ENCODE measurements around the gene TRAFD1. TPM values are rescaled to one million over a fixed set of nuclear protein-coding genes. Genes with fewer than 3 reads are reported as not detected.

TRAFD1 gene
- total and polyA plus RNA-seq, 9 of the 15 experiments (the other 6 are each of a cell fraction or from before 2014, with no cell fraction given) = 41.3 to 85.5 (median 54.5) TPM

DNA sequence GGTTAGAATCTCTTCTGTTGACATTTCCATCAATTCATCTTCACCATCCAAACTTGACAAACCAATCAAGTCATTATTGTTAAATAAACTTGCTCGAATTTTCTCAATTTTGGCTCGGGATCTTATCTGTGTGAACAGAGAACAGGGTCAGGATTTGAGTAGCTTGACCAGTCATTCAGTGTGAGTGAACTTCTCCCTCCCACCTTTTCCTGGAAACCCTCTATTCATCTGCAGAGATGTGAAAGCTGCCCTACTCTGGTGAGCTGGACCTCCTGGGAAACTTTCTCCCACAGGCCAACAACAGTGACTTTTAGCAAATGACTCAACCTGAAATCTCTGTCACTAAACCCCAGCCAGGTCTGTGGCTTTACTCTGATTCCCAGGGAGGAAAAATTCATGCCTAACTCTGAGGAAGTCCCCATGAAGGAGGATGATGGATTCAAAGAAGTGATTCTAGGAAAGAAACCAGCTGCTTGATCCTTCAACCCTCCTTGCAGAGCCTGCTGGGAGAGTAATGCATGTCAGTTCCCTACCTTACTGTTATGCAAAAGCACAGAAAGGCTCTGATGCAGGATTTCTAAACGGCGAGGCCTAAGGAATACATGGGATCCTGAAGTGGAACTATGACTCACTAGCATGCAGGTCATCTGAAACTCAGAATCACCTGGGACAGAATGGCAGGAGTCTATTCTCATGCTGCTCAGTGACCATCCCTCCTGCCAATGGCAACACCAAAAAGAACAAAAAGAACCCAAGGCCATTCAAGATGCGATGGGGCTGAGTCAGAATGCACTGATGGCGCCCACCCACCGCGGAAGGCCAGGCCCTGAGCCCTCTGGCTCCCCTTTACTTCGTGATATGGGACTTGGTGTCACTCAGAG is 58.0 kb downstream of the TRAFD1 start (continued):
- no peak for TF ChIP-seq TFAM (CRISPR knock-in tag; conservative IDR thresholded peaks at IDR 0.05)

DNA sequence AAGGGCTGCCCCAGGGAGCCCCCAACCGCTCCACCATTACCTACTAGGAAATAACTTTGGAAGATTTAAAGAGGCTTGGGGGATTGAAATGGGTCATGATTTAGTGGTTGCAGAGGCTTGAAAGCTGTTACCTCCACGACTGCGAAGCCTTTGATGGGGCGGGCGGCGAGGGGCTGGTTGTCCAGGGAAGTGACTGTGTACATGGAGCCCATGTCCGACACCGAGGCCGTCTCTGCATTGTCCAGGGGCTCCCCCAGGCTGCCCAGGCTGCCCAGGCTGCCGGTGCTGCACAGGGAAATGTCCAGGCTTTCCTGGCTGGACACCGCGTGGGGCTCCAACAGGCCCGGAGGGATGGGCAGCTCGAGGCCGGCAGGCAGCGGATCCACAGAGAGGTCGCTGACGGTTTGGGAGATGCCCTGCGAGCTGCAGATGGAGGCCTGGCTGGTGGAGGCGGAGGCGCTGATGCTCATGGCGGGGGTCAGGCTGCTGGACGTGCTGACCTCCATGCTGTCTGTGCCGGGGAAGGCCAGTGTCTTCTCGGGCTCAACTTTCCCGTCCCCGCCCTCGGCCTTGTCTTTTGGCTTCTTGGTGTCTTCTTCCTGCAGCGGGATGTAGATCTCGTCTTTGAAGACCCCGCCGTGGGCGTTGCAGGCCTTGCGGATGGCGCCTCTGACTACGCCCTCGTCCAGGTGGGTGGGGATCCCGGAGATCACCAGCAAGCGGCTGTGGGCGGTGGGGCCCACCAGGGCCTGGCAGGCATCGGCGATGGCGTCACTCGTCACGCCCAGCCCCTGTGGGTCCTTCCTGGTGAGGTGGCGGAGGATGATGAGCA is 58.9 kb downstream of the TRAFD1 start:
- peaks cover 5% of the 10 kb centered on the region for H3K9me1 ChIP-seq (ENCODE audit: control insufficient read depth, insufficient read depth, low read length)
- in situ Hi-C loops (cut with MboI) (no loop called here), intact Hi-C loops (cut with micrococcal nuclease) (no loop called here)
- H3K27ac ChIP-seq (ENCODE audit: extremely low read depth, low read depth, low read length) = no peak overlapping the region
- DNase-seq (ENCODE audit: extremely low read depth in 1 of 4, low spot score in 3 of 4) (no peak), ATAC-seq (no peak), FAIRE-seq (no peak)
- WGBS (ENCODE audit: insufficient coverage, low coverage, missing lambda C conversion rate) = 96% methylated on average over 26 of the region's 46 CpGs
- no TSS peak for BruUV-seq (replicated peaks)
- TF ChIP-seq ZBTB8A (IDR thresholded peaks at IDR 0.05; ENCODE audit: partially characterized antibody) (no peak), FIP1L1 (IDR thresholded peaks at IDR 0.05; ENCODE audit: low read depth, low read length, poor library complexity, severe bottlenecking) (peak; percentile 28), POLR2G (IDR thresholded peaks at IDR 0.05; ENCODE audit: low read depth, low read length) (0 out of 2 replicates have a peak, but pooled peaks have one; percentile 28)
- TF ChIP-seq, protein P1, sequence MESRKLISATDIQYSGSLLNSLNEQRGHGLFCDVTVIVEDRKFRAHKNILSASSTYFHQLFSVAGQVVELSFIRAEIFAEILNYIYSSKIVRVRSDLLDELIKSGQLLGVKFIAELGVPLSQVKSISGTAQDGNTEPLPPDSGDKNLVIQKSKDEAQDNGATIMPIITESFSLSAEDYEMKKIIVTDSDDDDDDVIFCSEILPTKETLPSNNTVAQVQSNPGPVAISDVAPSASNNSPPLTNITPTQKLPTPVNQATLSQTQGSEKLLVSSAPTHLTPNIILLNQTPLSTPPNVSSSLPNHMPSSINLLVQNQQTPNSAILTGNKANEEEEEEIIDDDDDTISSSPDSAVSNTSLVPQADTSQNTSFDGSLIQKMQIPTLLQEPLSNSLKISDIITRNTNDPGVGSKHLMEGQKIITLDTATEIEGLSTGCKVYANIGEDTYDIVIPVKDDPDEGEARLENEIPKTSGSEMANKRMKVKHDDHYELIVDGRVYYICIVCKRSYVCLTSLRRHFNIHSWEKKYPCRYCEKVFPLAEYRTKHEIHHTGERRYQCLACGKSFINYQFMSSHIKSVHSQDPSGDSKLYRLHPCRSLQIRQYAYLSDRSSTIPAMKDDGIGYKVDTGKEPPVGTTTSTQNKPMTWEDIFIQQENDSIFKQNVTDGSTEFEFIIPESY (CRISPR knock-in tag; IDR thresholded peaks at IDR 0.05) = peak; percentile 69
- no peak overlapping the region for H2AFZ ChIP-seq (ENCODE audit: low read depth, low read length)
- no peaks in the 10 kb centered on the region for H3K9me3 ChIP-seq (replicated peaks; ENCODE audit: control insufficient read depth, insufficient read depth, low read depth, low read length)
- H3K9ac ChIP-seq (ENCODE audit: insufficient read depth in 1 of 2, low read depth in 2 of 2, low read length in 2 of 2) = peak overlapping the region in 1 of 2 experiments; percentile 21; a peak in 1 of 4 replicates
- no peak overlapping the region for H3K4me3 ChIP-seq
- H3K36me3 ChIP-seq (ENCODE audit: control insufficient read depth, insufficient read depth, low read length) = peaks cover 55% of the 10 kb centered on the region; the same call in 2 of the 3 replicates
- POLR2A ChIA-PET = interaction anchor here (0.6 to 1.6 kb wide), 4 partner anchors 8 to 188 kb away, joined by 3 to 7 read pairs (median 3); no protein-coding TSS in a partner anchor
- H3K27me3 ChIP-seq (ENCODE audit: control insufficient read depth in 2 of 2, insufficient read depth in 2 of 2, low read length in 2 of 2) = no peaks in the 10 kb centered on the region
- H4K20me1 ChIP-seq (replicated peaks; ENCODE audit: control insufficient read depth, insufficient read depth, low read length) = no peaks in the 10 kb centered on the region
- H3K4me1 ChIP-seq (replicated peaks in 1 of 2; ENCODE audit: control insufficient read depth in 2 of 2, insufficient read depth in 2 of 2, low read length in 2 of 2) = no peaks in the 10 kb centered on the region; a peak in 1 of 5 replicates
- H3K79me2 ChIP-seq (ENCODE audit: control insufficient read depth, insufficient read depth, low read length) = no peaks in the 10 kb centered on the region
- CTCF ChIA-PET (ENCODE audit: low intra/inter-chr PET ratio) = no interaction called here
- H3K4me2 ChIP-seq (ENCODE audit: insufficient read depth, low read length) = no peak overlapping the region
